ENCODE measurements around the gene NTN1.
"Not testable (repeated sequence)": the region's sequence is repeated elsewhere in the genome, so short reads cannot be mapped to it uniquely, and the experiment has no call there.

GRCh38 chr17:9257630-9257965, 236.3 kb downstream of the NTN1 start:
- not testable (repeated sequence) for TF ChIP-seq CTCF (IDR thresholded peaks at IDR 0.05); EP300 (IDR thresholded peaks at IDR 0.05; ENCODE audit: low read depth)
